Ishikawa (cell line): ENCODE data around the gene CHST9.

Experiments used
- CEBPB ChIP-seq: IDR thresholded peaks from 2 replicates; pipeline ENCODE4 v1.6.1; 2012
- CREB1 ChIP-seq: IDR thresholded peaks from 2 replicates; pipeline ENCODE4 v1.6.1; 2012; ENCODE audit warnings: low read depth
- EGR1 ChIP-seq: IDR thresholded peaks from 2 replicates; pipeline ENCODE4 v1.6.1; 2012
- EP300 ChIP-seq: IDR thresholded peaks from 2 replicates; pipeline ENCODE4 v1.6.1; 2012; ENCODE audit warnings: borderline replicate concordance
- FOXM1 ChIP-seq: IDR thresholded peaks from 2 replicates; pipeline ENCODE4 v1.6.1; 2012; ENCODE audit warnings: low read depth, borderline replicate concordance
- MAX ChIP-seq: IDR thresholded peaks from 2 replicates; pipeline ENCODE4 v1.6.1; 2012
- NFIC ChIP-seq: IDR thresholded peaks from 2 replicates; pipeline ENCODE4 v1.6.1; 2012
- RAD21 ChIP-seq: IDR thresholded peaks from 2 replicates; pipeline ENCODE4 v1.6.1; 2012; ENCODE audit warnings: low read depth
- TAF1 ChIP-seq: IDR thresholded peaks from 2 replicates; pipeline ENCODE4 v1.6.1; 2012; ENCODE audit warnings: low read depth, mild to moderate bottlenecking
- TCF12 ChIP-seq: IDR thresholded peaks from 2 replicates; pipeline ENCODE4 v1.6.1; 2012; ENCODE audit warnings: low read depth
- TEAD4 ChIP-seq: IDR thresholded peaks from 2 replicates; pipeline ENCODE4 v1.6.1; 2012
- YY1 ChIP-seq: IDR thresholded peaks from 2 replicates; pipeline ENCODE4 v1.6.1; 2012; ENCODE audit warnings: low read depth
- ZBTB7A ChIP-seq: IDR thresholded peaks from 2 replicates; pipeline ENCODE4 v1.6.1; 2012; ENCODE audit warnings: low read depth
- TF ChIP-seq, protein P1 (sequence below): IDR thresholded peaks from 2 replicates; pipeline ENCODE4 v1.6.1; 2012; ENCODE audit warnings: low read depth, mild to moderate bottlenecking
- TF ChIP-seq, protein P2 (sequence below): IDR thresholded peaks from 2 replicates; pipeline ENCODE4 v1.6.1; 2012

CHST9 gene

GRCh38 chr18:27163197-27163716, 21.9 kb downstream of the CHST9 start:
- TF ChIP-seq RAD21: peak; percentile 38; the same call in 1 of the 2 replicates

- TF ChIP-seq, protein P1, sequence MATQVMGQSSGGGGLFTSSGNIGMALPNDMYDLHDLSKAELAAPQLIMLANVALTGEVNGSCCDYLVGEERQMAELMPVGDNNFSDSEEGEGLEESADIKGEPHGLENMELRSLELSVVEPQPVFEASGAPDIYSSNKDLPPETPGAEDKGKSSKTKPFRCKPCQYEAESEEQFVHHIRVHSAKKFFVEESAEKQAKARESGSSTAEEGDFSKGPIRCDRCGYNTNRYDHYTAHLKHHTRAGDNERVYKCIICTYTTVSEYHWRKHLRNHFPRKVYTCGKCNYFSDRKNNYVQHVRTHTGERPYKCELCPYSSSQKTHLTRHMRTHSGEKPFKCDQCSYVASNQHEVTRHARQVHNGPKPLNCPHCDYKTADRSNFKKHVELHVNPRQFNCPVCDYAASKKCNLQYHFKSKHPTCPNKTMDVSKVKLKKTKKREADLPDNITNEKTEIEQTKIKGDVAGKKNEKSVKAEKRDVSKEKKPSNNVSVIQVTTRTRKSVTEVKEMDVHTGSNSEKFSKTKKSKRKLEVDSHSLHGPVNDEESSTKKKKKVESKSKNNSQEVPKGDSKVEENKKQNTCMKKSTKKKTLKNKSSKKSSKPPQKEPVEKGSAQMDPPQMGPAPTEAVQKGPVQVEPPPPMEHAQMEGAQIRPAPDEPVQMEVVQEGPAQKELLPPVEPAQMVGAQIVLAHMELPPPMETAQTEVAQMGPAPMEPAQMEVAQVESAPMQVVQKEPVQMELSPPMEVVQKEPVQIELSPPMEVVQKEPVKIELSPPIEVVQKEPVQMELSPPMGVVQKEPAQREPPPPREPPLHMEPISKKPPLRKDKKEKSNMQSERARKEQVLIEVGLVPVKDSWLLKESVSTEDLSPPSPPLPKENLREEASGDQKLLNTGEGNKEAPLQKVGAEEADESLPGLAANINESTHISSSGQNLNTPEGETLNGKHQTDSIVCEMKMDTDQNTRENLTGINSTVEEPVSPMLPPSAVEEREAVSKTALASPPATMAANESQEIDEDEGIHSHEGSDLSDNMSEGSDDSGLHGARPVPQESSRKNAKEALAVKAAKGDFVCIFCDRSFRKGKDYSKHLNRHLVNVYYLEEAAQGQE: no peak
- TF ChIP-seq FOXM1: no peak
Measured at GRCh38 chr18:27144672-27145071, 40.4 kb downstream of the CHST9 start.

- TF ChIP-seq YY1: no peak
- no peak for TF ChIP-seq NFIC
- TF ChIP-seq TCF12: no peak
- TF ChIP-seq RAD21: no peak
- TF ChIP-seq, protein P1: no peak
- no peak for TF ChIP-seq MAX
- no peak for TF ChIP-seq ZBTB7A
- TF ChIP-seq, protein P2, sequence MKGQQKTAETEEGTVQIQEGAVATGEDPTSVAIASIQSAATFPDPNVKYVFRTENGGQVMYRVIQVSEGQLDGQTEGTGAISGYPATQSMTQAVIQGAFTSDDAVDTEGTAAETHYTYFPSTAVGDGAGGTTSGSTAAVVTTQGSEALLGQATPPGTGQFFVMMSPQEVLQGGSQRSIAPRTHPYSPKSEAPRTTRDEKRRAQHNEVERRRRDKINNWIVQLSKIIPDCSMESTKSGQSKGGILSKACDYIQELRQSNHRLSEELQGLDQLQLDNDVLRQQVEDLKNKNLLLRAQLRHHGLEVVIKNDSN: no peak
- no peak for TF ChIP-seq EGR1
- no peak for TF ChIP-seq EP300
- no peak for TF ChIP-seq TEAD4
- TF ChIP-seq FOXM1: no peak
- TF ChIP-seq CREB1: no peak
- no peak for TF ChIP-seq CEBPB
- TF ChIP-seq TAF1: no peak
Measured at GRCh38 chr18:27143580-27144287, 41.4 kb downstream of the CHST9 start.

- TF ChIP-seq TAF1 (no peak), MAX (no peak), CREB1 (no peak), NFIC (no peak), RAD21 (no peak), EGR1 (no peak), TCF12 (no peak), FOXM1 (no peak), TEAD4 (no peak), ZBTB7A (no peak), YY1 (no peak), CEBPB (no peak), EP300 (no peak)
- TF ChIP-seq, protein P2: no peak
- TF ChIP-seq, protein P1: no peak
Measured at GRCh38 chr18:27142891-27143290, 42.2 kb downstream of the CHST9 start.

DNA sequence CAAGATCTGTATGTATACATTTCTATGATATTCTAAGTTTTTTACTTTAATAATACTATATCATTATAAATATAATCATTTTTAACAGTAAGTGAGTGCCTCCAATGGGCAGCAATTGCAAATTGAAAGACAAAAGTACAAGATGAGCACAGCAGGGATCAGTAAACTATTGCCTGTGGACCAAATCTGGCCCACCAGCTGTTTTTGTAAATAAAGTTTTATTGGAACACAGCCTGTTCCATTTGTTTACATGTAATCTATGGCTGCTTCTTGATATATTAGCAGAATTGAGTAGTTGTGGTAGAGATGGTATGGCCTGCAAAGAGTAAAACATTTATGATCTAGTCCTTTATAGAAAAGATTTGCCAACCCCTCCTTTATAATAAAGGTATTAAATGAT, 43.2 kb downstream of the CHST9 start:
- TF ChIP-seq TEAD4: no peak
- TF ChIP-seq EGR1: no peak
